ENCODE measurements around the gene BTBD16.

DNA sequence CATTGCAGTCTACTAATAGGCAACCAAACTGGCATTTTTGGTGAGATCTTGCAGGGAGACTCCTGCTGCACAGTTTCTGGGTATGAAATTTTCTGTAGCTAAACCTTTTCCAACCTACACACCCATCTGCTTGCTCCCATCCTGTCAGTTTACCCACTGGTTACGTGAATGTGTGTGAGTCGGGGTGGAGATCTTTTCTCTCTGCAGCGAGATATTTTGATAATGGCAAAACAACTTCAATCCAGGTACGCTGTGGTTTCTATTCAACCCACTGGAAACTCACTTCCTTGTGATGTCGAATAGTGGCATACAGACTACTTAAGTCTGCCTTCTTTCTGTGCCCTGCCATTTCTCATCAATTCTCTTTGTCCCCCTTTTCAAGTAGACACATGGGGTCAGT, 107.9 kb downstream of the BTBD16 start:
- no peak for TF ChIP-seq GATA2 (IDR thresholded peaks at IDR 0.05; ENCODE audit: insufficient read depth, insufficient read length, low read depth, low read length)
- TF ChIP-seq POLR2A (IDR thresholded peaks at IDR 0.05; ENCODE audit: low read depth, low read length), result no peak
